Fibroblast of peridontal ligament (primary cell): ENCODE data around the gene PSMD8.
"Not testable (repeated sequence)": the region's sequence is repeated elsewhere in the genome, so short reads cannot be mapped to it uniquely, and the experiment has no call there.

ENCODE experiments used
- DNase-seq: peaks from one replicate; pipeline ENCODE4 v3.0.0-alpha.2; 2010; ENCODE audit errors: extremely low read depth

PSMD8 gene

DNA sequence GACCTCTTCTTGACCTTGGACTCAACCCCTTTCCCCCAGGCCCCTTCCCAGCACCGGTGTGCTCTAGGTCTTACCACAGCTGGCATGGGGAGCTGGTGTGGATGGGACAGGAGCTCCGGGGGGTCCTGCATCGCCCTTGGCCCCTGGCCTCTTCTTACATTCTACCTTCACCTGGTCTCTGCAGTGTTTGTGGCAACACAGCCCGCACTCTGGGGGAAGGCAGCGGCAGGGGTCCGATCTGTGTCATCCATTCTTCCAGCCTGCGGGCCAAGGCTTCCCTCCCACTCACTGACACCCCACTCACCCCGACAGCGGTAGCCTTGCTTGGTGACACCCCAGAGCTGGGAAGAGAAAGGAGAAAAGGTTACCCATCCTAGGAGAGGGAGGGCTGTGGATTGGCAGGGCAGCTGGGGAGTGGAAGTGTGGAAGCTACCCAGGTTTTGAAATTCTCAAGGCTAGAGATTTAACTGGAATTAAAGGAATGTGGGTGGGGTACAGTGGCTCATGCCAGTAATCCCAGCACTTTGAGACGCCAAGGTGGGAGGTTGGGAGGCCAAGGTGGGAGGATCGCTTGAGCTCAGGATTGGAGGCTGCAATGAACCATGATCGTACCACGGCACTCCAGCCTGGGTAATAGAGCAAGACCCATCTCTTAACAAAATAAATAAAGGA lies 36.8 kb downstream of the PSMD8 start:
- no peak for DNase-seq

DNA sequence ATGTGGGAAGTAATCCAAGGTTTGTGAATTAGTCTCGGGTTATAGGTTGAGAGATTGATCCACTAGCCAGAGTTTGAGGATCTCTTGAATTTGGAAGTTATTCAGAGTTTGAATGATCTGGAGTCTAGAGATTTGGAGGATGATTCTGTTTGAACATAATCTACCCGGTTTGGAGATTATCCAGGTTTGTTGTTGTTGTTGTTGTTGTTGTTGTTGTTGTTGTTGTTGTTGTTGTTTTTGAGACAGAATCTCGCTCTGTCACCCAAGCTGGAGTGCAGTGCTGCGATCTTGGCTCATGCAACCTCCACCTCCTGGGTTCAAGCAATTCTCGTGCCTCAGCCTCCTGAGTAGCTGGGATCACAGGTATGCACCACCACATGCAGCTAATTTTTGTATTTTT lies 37.5 kb downstream of the PSMD8 start:
- not testable (repeated sequence) for DNase-seq

- DNase-seq, result no peak
Observed at GRCh38 chr19:38412491-38412890, 38.1 kb downstream of the PSMD8 start.

- no peak for DNase-seq
Observed at GRCh38 chr19:38412961-38413360, 38.6 kb downstream of the PSMD8 start.

DNA sequence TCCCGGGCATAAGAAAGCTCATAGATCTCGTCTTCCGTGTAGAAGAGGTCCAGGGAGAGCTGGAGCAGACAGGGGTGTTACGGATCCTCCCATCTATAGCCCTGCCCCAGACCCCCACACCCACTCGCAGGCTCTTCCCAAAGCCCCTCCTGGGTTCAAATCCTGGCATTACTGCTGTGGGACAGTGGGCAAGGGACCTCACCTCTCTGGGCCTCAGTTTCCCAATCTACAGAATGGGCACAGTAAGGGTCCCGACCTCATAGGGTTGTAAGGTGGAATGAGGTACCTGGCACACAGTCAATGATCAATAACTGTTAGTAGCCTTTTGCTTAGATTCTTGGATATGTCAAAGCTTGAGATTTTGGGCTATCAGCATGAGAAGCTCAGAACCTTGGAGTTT lies 39.0 kb downstream of the PSMD8 start:
- DNase-seq, result no peak

DNA sequence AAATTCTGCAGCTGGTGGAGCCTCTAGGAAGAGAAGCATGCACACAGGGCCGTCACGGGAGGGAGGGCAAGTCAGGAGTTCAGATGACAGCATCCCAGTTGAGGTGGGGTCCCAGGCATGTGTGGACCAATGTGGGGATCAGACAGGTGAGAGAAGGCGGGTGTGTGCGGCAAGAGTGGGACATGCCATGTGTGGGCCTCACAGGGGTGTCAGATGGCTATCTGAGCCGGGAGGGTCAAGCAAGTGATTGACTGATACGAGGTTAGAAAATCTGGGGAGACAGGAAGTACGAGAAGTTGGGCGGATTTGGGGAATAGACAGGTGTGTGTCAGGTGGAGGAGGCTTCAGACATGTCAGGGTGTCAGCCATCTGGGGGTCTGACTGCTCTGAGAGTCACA lies 42.8 kb downstream of the PSMD8 start:
- no peak for DNase-seq

- DNase-seq, result no peak
Observed at GRCh38 chr19:38417544-38418506, 43.5 kb downstream of the PSMD8 start.

DNA sequence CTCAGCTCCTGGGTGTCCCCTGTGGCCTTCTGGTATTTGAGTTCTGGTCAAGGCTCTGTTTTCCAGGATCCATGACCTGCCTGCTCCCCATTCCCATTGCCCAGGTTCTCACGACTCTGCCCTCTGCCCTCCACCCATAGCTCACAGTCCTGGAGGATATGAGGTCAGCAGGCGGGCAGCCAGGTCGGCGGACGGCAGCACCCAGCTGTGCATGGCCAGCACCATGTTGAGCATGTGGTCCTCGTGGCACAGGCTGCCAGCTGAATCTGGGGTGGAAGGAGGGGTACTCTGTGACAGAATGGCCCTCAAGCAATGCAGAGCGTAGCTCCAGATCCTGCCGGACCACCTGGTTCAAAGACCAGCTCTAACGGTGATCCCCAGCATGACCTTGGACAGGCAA lies 46.6 kb downstream of the PSMD8 start:
- DNase-seq, result no peak

DNA sequence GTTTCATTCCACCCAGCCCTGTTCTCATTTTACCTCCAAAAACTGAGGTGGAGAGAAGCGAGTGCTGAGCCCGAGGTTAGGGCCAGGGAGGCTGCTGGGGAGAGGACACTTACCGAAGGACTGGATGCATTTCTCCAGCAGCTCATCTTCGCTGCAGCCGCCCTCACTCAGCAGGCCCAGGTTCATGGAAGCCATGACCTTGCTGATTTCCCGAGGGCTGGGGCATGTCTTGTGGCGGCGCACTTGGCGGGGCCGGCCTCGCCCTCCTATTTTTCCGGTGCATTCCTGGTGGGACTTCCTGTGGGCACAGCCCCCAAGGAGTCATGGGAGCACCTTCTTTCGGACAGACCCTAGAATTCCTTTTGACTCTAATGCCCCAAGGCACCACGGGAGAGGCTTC lies 47.5 kb downstream of the PSMD8 start:
- no peak for DNase-seq

DNA sequence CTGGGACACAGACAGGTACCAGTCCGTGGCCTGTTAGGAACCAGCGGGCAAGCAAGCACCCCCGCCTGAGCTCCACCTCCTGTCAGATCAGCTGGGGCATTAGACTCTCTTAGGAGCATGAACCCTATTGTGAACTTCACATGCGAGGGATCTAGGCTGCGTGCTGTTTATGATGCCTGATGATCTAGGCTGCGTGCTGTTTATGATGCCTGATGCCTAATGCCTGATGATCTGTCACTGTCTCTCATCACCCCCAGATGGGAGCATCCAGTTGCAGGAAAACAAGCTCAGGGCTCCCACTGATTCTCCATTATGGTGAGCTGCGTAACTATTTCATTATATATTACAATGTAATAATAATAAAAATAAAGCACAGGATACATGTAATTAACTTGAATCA lies 48.1 kb downstream of the PSMD8 start:
- DNase-seq, result no peak

DNA sequence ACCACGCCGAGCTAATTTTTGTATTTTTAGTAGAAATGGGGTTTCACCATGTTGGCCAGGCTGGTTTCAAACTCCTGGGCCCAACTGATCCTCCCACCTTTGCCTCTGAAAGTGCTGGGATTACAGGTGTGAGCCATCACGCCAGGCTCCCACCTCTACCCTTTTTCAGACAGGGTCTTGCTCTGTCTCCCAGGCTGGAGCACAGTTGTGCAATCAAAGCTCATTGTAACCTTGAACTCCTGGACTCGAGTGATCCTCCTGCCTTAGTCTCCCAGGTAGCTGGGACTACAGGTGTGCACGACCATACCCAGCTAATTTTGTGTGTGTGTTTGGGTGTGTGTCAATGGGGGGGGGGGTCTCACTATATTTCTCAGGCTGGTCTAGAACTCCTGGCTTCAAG lies 49.9 kb downstream of the PSMD8 start:
- DNase-seq, result no peak

GRCh38 chr19:38425222-38425809 lies 50.9 kb downstream of the PSMD8 start:
- no peak for DNase-seq

- no peak for DNase-seq
Observed at GRCh38 chr19:38425810-38426466, 51.6 kb downstream of the PSMD8 start, which contains the start of gene RASGRP4. Gene RASGRP4, minus strand, starts transcription at chr19:38426219. Its CDS starts 128 bp downstream, at chr19:38426091.

GRCh38 chr19:38427035-38427677 lies 52.8 kb downstream of the PSMD8 start:
- DNase-seq, result not testable (repeated sequence)

GRCh38 chr19:38429055-38429810 lies 54.9 kb downstream of the PSMD8 start:
- DNase-seq, result no peak

DNA sequence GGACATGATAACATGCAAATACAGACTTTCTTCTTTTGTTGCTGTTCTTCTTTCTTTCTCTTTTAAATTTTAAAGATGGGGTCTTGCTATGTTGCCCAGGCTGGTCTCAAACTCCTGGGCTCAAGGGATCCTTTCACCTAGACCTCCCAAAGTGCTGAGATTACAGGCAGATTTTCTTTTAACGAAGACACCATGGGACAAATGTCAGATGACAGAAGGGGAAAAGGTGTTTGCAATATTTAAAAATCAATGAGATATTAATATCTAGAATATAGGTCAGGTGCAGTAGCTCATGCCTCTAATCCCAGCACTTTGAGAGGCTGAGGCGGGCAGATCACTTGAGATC lies 55.4 kb downstream of the PSMD8 start:
- no peak for DNase-seq

GRCh38 chr19:38430931-38431330 lies 56.6 kb downstream of the PSMD8 start:
- DNase-seq, result no peak

- DNase-seq, result no peak
Observed at GRCh38 chr19:38433268-38433733, 58.9 kb downstream of the PSMD8 start, which contains the start of gene RYR1. Gene RYR1, plus strand, starts transcription at chr19:38433691. Its CDS starts 139 bp downstream, at chr19:38433830.
